RWPE1 (cell line): ENCODE results near the gene AKAP8.

Experiments
- CTCF ChIA-PET: fragments of 350-600 bp; sonication (Branson Sonifier 250); formaldehyde crosslinking; extraction: SDS; loops from one replicate; lab custom pipeline; 2021; lab: Yijun Ruan, JAX
- POLR2A ChIA-PET: fragments of 400-600 bp; formaldehyde crosslinking; extraction: SDS; loops from one replicate; lab custom pipeline; 2020; ENCODE audit warnings: antibody characterized with exemption; ENCODE audit not compliant: low non-redundant PET; lab: Yijun Ruan, JAX
- DNase-seq: peaks from one replicate; pipeline ENCODE4 v3.0.0; 2012; ENCODE audit warnings: low spot score
- H3K27ac ChIP-seq: fragments of 450-650 bp; 2 replicates; pipeline ENCODE4 v1.5.1; 2017
- TF ChIP-seq, protein P1 (sequence below): fragments of 450-650 bp; conservative IDR thresholded peaks from 2 replicates; pipeline ENCODE4 v1.5.1; 2017; ENCODE audit warnings: low read depth, mild to moderate bottlenecking

AKAP8 gene

GRCh38 chr19:15394426-15394825 lies 14.8 kb upstream of the AKAP8 start:
- no peak for DNase-seq
- CTCF ChIA-PET, result interaction anchor here (0.7 kb wide), 2 partner anchors 78 to 195 kb away, joined by 3 to 4 read pairs; no protein-coding TSS in a partner anchor
- H3K27ac ChIP-seq, result no peak overlapping the region
- POLR2A ChIA-PET, result no interaction called here
- TF ChIP-seq, protein P1, sequence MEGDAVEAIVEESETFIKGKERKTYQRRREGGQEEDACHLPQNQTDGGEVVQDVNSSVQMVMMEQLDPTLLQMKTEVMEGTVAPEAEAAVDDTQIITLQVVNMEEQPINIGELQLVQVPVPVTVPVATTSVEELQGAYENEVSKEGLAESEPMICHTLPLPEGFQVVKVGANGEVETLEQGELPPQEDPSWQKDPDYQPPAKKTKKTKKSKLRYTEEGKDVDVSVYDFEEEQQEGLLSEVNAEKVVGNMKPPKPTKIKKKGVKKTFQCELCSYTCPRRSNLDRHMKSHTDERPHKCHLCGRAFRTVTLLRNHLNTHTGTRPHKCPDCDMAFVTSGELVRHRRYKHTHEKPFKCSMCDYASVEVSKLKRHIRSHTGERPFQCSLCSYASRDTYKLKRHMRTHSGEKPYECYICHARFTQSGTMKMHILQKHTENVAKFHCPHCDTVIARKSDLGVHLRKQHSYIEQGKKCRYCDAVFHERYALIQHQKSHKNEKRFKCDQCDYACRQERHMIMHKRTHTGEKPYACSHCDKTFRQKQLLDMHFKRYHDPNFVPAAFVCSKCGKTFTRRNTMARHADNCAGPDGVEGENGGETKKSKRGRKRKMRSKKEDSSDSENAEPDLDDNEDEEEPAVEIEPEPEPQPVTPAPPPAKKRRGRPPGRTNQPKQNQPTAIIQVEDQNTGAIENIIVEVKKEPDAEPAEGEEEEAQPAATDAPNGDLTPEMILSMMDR, result no peak

- TF ChIP-seq, protein P1, result no peak
- CTCF ChIA-PET, result interaction anchor here (0.7 kb wide), 1 partner anchor 195 kb away, joined by 3 read pairs; no protein-coding TSS in a partner anchor
- DNase-seq, result no peak
- POLR2A ChIA-PET, result no interaction called here
- H3K27ac ChIP-seq, result no peak overlapping the region
Observed at GRCh38 chr19:15393963-15394362, 14.4 kb upstream of the AKAP8 start.

GRCh38 chr19:15390814-15391213 lies 11.2 kb upstream of the AKAP8 start:
- TF ChIP-seq, protein P1, result no peak
- H3K27ac ChIP-seq, result no peak overlapping the region
- no peak for DNase-seq
- ChIA-PET CTCF (no interaction called here), POLR2A (no interaction called here)

DNA sequence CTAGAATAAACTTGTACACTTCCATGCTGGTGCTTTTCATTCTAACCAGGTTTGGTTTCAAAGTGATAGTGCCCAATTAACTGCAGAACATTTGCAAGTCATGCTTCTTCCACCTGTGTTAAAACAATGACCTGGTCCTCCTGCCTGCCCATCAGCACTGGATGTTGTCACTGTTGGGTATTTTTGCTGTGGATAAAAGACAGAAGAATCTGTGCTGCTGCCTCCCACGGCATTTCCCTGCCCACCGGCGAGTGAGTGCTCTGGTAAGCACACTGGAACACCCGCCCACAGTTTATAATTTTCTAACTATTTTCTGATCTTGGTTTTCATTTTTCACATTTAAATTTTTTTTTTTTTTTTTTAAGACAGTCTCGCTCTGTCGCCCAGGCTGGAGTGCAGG lies 2.3 kb upstream of the AKAP8 start:
- peak overlapping the region; percentile 64 for H3K27ac ChIP-seq
- DNase-seq, result no peak
- CTCF ChIA-PET, result interaction anchor here (0.7 kb wide), 1 partner anchor 186 kb away, joined by 3 read pairs; no protein-coding TSS in a partner anchor
- TF ChIP-seq, protein P1, result no peak
- POLR2A ChIA-PET, result no interaction called here

- ChIA-PET POLR2A (no interaction called here), CTCF (no interaction called here)
- no peak overlapping the region; the same call in 1 of the 2 replicates for H3K27ac ChIP-seq
Observed at GRCh38 chr19:15381429-15381828, 1.8 kb upstream of the AKAP8 start.

GRCh38 chr19:15379999-15380647 lies 536 bp upstream of the AKAP8 start:
- TF ChIP-seq, protein P1, result no peak
- CTCF ChIA-PET, result interaction anchor here (0.6 to 0.9 kb wide), 4 partner anchors 39 to 203 kb away, joined by 3 to 5 read pairs (median 4); no protein-coding TSS in a partner anchor
- peak overlapping the region; percentile 95 for H3K27ac ChIP-seq
- peak; percentile 49 for DNase-seq
- POLR2A ChIA-PET, result interaction anchor here (0.5 to 1.8 kb wide), 4 partner anchors 17 to 185 kb away, joined by 3 to 4 read pairs (median 3); partner anchors contain the start of gene AKAP8L

More at GRCh38 chr19:15381429-15381828, 1.8 kb upstream of the AKAP8 start:
- no peak for DNase-seq
- TF ChIP-seq, protein P1, result no peak
